B cell (primary cell): Measurements from ENCODE around the gene ALDH1A2. TPM values are rescaled to one million over a fixed set of nuclear protein-coding genes. Genes with fewer than 3 reads are reported as not detected.

Experiments used
- ATAC-seq: fragments of 200-7000 bp; cut with Tn5 transposase; one replicate; pipeline ENCODE4 v1.10.0; 2021; ENCODE audit warnings: low read depth, mild to moderate bottlenecking, moderate number of reproducible peaks, moderate library complexity
- CTCF ChIA-PET: fragments of 350-600 bp; sonication (Branson Sonifier 250); formaldehyde crosslinking; loops from one replicate; lab custom pipeline; 2021; ENCODE audit warnings: antibody characterized with exemption, inconsistent platforms; lab: Charles Lee
- POLR2A ChIA-PET: fragments of 350-600 bp; sonication (Branson Sonifier 250); formaldehyde crosslinking; loops from one replicate; lab custom pipeline; 2021; ENCODE audit warnings: antibody characterized with exemption; lab: Charles Lee
- DNase-seq: peaks from one replicate; pipeline ENCODE4 v3.0.0; 2013
- H2AFZ ChIP-seq: 2 replicates; pipeline ENCODE4 v1.6.1; 2012; ENCODE audit warnings: mild to moderate bottlenecking, low read depth, low read length; ENCODE audit not compliant: insufficient read depth, poor library complexity, severe bottlenecking
- H3K27ac ChIP-seq, 2 donors: 1 replicate in 1 of 2; 2 replicates in 1 of 2; pipeline ENCODE4 v1.5.1; 2012 to 2013; ENCODE audit warnings: low read length in 2 of 2, mild to moderate bottlenecking in 2 of 2, moderate library complexity in 1 of 2
- H3K27me3 ChIP-seq, 4 experiments: fragments of 200-600 bp in 1 of 4; sonication (generic) in 1 of 4; replicated peaks in 1 of 4; 1 replicate in 2 of 4; 2 replicates in 2 of 4; pipeline versions ENCODE4 v1.6.1 to v1.7.0; 2013 to 2016; ENCODE audit warnings: low read length in 3 of 4, mild to moderate bottlenecking in 2 of 4, mixed read lengths in 1 of 4, moderate library complexity in 1 of 4; ENCODE audit not compliant: insufficient read depth in 4 of 4, control insufficient read depth in 3 of 4; ENCODE audit errors: control extremely low read depth in 1 of 4
- H3K36me3 ChIP-seq, 2 experiments: replicated peaks in 1 of 2; 1 replicate in 1 of 2; 2 replicates in 1 of 2; pipeline versions ENCODE4 v1.6.1 to v1.7.1; 2013; ENCODE audit warnings: low read length in 1 of 2; ENCODE audit not compliant: insufficient read depth in 2 of 2, control insufficient read depth in 1 of 2; ENCODE audit errors: control extremely low read depth in 1 of 2, extremely low read depth in 1 of 2
- H3K4me1 ChIP-seq, 2 donors: fragments of 200-600 bp in 1 of 2; sonication (generic) in 1 of 2; 1 replicate in 1 of 2; 2 replicates in 1 of 2; pipeline versions ENCODE4 v1.5.1 to v1.6.1; 2013 to 2017; ENCODE audit warnings: low read length in 2 of 2; ENCODE audit not compliant: control insufficient read depth in 2 of 2, insufficient read depth in 2 of 2
- H3K4me2 ChIP-seq: replicated peaks from 2 replicates; pipeline ENCODE3; 2012; ENCODE audit warnings: mild to moderate bottlenecking, low read depth, low read length; ENCODE audit not compliant: poor library complexity, severe bottlenecking
- H3K4me3 ChIP-seq, 5 experiments: fragments of 200-600 bp in 1 of 5; sonication (generic) in 1 of 5; 1 replicate in 3 of 5; 2 replicates in 2 of 5; pipeline versions ENCODE4 v1.5.1 to v1.7.0; 2011 to 2016; ENCODE audit warnings: low read length in 4 of 5, mild to moderate bottlenecking in 4 of 5, low read depth in 2 of 5, control low read depth in 1 of 5, moderate library complexity in 1 of 5; ENCODE audit not compliant: insufficient read depth in 1 of 5; ENCODE audit errors: control extremely low read depth in 1 of 5, extremely low read depth in 1 of 5
- H3K79me2 ChIP-seq: fragments of 200-600 bp; sonication (generic); one replicate; pipeline ENCODE4 v1.6.0; 2016; ENCODE audit warnings: low read length; ENCODE audit not compliant: control insufficient read depth, insufficient read depth
- H3K9ac ChIP-seq: fragments of 200-600 bp; sonication (generic); 2 replicates; pipeline ENCODE4 v1.6.1; 2017; ENCODE audit warnings: mild to moderate bottlenecking, low read length, moderate library complexity
- H3K9me3 ChIP-seq, 3 donors: one replicate each; pipeline versions ENCODE4 v1.6.1 to v1.7.1; 2013; ENCODE audit warnings: low read length in 2 of 3; ENCODE audit not compliant: control insufficient read depth in 2 of 3, insufficient read depth in 1 of 3; ENCODE audit errors: control extremely low read depth in 1 of 3
- H4K20me1 ChIP-seq: 2 replicates; pipeline ENCODE4 v1.6.0; 2012; ENCODE audit warnings: mild to moderate bottlenecking, low read length; ENCODE audit not compliant: insufficient read depth, control insufficient read depth, poor library complexity, severe bottlenecking
- H3K27ac Mint-ChIP-seq: one replicate; pipeline ENCODE4 v1.8.0; 2021; ENCODE audit warnings: mixed read lengths
- H3K27me3 Mint-ChIP-seq: one replicate; pipeline ENCODE4 v1.8.0; 2021; ENCODE audit warnings: mixed read lengths
- H3K4me1 Mint-ChIP-seq: one replicate; pipeline ENCODE4 v1.8.0; 2021; ENCODE audit warnings: mixed read lengths
- H3K4me3 Mint-ChIP-seq: one replicate; pipeline ENCODE4 v1.8.0; 2021; ENCODE audit warnings: mixed read lengths
- H3K9me3 Mint-ChIP-seq: one replicate; pipeline ENCODE4 v1.8.0; 2022; ENCODE audit warnings: mixed read lengths; ENCODE audit not compliant: insufficient read depth
- EZH2 ChIP-seq: IDR thresholded peaks from 2 replicates; pipeline ENCODE4 v1.6.1; 2012; ENCODE audit warnings: borderline replicate concordance, low read depth, mild to moderate bottlenecking, moderate library complexity, low read length; ENCODE audit not compliant: insufficient read depth, poor library complexity, severe bottlenecking
- WGBS: methylation state at CpG from one replicate; pipeline ENCODE4 v1.1.5; 2013; ENCODE audit warnings: missing lambda C conversion rate; ENCODE audit not compliant: insufficient coverage; 5-methylcytosine and 5-hydroxymethylcytosine counted together
- intact Hi-C: fragments of 100-400 bp; cut with micrococcal nuclease; formaldehyde crosslinking; loops from one replicate; pipeline ENCODE4 v1.10.0; 2022
- polyA plus RNA-seq: library from polyadenylated mRNA; depleted of rRNA; stranded (reverse); fragments of >200 nt; gene quantifications from 2 replicates; pipeline ENCODE4 v1.2.3, GENCODE V29; 2012
- total RNA-seq, 2 donors: library from RNA; stranded (reverse); fragments of 120-200 nt in 1 of 2; gene quantifications; 1 replicate in 1 of 2; 2 replicates in 1 of 2; pipeline versions ENCODE4 v1.2.3 to v1.2.4, GENCODE V29; 2013 to 2022
- TF ChIP-seq, protein P1 (sequence below): fragments of 200-600 bp; IDR thresholded peaks from one replicate; pipeline ENCODE4 v1.8.0; 2022; ENCODE audit warnings: antibody characterized with exemption, mild to moderate bottlenecking

ALDH1A2 gene
- total and polyA plus RNA-seq, 2 donors (not counting 1 experiment from before 2014, with no cell fraction given): not detected

DNA sequence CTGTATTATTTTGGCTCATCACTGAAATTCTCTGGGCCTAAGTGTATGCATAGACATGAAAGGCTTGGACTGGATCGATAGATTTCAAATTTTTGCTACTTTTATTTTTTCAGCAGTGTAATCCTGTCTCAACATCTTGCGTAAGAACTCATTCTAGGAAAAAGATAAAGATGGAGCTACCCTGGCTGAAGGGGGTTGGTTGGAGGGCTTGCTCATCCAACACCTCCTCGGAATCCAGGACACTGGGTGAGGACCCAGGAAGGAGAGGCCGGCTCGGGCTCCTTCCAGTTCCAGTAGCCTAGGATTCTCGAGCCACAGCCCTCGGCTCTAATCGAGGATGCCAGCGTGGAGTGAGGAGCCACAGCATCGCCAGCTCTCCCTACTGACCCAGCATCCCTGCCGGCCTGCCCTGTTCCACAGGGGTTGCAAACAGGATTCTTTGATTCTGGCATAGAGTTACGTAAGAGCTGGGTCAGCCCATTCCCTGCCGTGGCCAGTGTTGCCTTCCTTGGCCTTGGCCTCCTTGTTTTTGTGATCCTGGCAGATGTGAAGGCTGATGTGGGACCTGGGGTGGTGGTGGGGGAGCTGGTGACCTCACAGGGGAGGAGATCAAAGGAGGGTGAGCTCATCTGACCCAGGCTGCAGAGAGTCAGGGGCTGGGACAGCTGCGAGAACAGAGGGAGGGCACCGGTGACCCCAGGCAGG is 149.5 kb downstream of the ALDH1A2 start:
- no peak overlapping the region for H3K27ac ChIP-seq
- H3K4me1 Mint-ChIP-seq: no peaks in the 10 kb centered on the region
- H3K9me3 Mint-ChIP-seq: no peaks in the 10 kb centered on the region
- H3K27me3 ChIP-seq: no peaks in the 10 kb centered on the region
- intact Hi-C loops: no loop called here
- H3K4me3 Mint-ChIP-seq: no peak overlapping the region
- no peak overlapping the region for H3K9ac ChIP-seq
- DNase-seq (no peak), ATAC-seq (no peak)
- TF ChIP-seq, protein P1, sequence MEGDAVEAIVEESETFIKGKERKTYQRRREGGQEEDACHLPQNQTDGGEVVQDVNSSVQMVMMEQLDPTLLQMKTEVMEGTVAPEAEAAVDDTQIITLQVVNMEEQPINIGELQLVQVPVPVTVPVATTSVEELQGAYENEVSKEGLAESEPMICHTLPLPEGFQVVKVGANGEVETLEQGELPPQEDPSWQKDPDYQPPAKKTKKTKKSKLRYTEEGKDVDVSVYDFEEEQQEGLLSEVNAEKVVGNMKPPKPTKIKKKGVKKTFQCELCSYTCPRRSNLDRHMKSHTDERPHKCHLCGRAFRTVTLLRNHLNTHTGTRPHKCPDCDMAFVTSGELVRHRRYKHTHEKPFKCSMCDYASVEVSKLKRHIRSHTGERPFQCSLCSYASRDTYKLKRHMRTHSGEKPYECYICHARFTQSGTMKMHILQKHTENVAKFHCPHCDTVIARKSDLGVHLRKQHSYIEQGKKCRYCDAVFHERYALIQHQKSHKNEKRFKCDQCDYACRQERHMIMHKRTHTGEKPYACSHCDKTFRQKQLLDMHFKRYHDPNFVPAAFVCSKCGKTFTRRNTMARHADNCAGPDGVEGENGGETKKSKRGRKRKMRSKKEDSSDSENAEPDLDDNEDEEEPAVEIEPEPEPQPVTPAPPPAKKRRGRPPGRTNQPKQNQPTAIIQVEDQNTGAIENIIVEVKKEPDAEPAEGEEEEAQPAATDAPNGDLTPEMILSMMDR: no peak
- no peak for TF ChIP-seq EZH2
- POLR2A ChIA-PET: no interaction called here
- no peaks in the 10 kb centered on the region for H3K36me3 ChIP-seq
- H3K9me3 ChIP-seq: peaks cover 0 to 3% (median 0%) of the 10 kb centered on the region in 3 donors
- 93% methylated on average over 13 of the region's 15 CpGs for WGBS
- no peaks in the 10 kb centered on the region for H3K79me2 ChIP-seq
- CTCF ChIA-PET: no interaction called here
- peaks cover 21% of the 10 kb centered on the region for H3K27me3 Mint-ChIP-seq
- no peak overlapping the region for H3K4me3 ChIP-seq
- no peak overlapping the region for H3K4me2 ChIP-seq
- H4K20me1 ChIP-seq: no peaks in the 10 kb centered on the region
- H3K27ac Mint-ChIP-seq: no peak overlapping the region
- no peaks in the 10 kb centered on the region for H3K4me1 ChIP-seq
- H2AFZ ChIP-seq: no peak overlapping the region

DNA sequence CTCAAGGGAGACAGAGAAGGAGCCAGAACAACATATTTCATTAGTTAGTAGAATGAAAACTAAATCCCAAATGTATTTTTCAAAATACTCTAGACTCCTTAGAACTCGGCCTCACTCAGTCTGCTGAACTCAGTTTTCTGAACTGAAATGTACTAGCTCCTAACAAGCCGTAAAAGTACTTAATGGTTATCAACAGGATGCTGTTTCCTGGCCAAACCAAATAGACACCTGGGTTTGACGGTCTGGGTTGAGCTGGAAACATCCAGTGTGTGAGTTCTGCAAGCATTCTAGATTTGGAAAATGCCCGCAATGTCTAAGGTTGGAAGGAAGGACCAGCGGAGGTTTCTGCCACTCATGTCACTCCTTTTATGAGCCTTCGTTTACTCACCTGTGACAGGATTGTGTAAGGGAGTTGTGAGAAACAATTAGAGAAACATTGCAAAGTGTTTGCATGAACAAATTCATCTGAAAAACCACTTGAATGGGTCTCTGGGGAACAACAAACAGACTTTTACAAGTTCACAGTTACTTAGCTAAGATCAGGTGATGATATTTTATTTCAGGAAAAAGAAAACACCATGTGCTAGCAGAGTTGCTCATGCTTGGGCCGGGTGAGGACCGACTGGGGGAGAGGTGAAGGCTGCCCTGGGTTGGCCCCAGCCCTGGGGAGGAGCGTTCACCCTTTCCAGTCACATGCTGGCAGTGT is 151.0 kb downstream of the ALDH1A2 start:
- Mint-ChIP-seq H3K27ac (no peak overlapping the region), H3K27me3 (peaks cover 16% of the 10 kb centered on the region), H3K9me3 (no peaks in the 10 kb centered on the region), H3K4me1 (no peaks in the 10 kb centered on the region), H3K4me3 (no peak overlapping the region)
- ChIA-PET CTCF (no interaction called here), POLR2A (no interaction called here)
- no peak overlapping the region for H3K27ac ChIP-seq
- H4K20me1 ChIP-seq: no peaks in the 10 kb centered on the region
- H3K4me1 ChIP-seq: no peaks in the 10 kb centered on the region
- ATAC-seq (no peak), DNase-seq (no peak)
- H3K4me3 ChIP-seq: no peak overlapping the region
- peaks cover 0 to 3% (median 0%) of the 10 kb centered on the region in 3 donors for H3K9me3 ChIP-seq
- intact Hi-C loops: no loop called here
- H3K36me3 ChIP-seq: no peaks in the 10 kb centered on the region
- no peak overlapping the region for H3K9ac ChIP-seq
- H3K4me2 ChIP-seq: no peak overlapping the region
- no peaks in the 10 kb centered on the region for H3K27me3 ChIP-seq
- WGBS: 76% methylated on average over 7 of the region's 9 CpGs
- TF ChIP-seq EZH2: no peak
- TF ChIP-seq, protein P1: no peak
- no peak overlapping the region for H2AFZ ChIP-seq
- no peaks in the 10 kb centered on the region for H3K79me2 ChIP-seq
